HepG2 (cell line): Measurements from ENCODE around the gene TMEM117. TPM values are rescaled to one million over a fixed set of nuclear protein-coding genes. Genes with fewer than 3 reads are reported as not detected.

ENCODE experiments used
- ATAD3A ChIP-seq: sonication (generic); formaldehyde crosslinking; IDR thresholded peaks from 2 replicates; pipeline ENCODE4 v1.4.0; 2020; ENCODE audit warnings: missing genetic modification reagents
- FIP1L1 ChIP-seq: fragments of 200-400 bp; formaldehyde crosslinking; IDR thresholded peaks from 2 replicates; pipeline ENCODE4 v1.6.1; 2018; ENCODE audit warnings: low read depth, mild to moderate bottlenecking, low read length, moderate library complexity, borderline replicate concordance; ENCODE audit not compliant: insufficient read depth
- HNF4A ChIP-seq: sonication (generic); formaldehyde crosslinking; IDR thresholded peaks from 2 replicates; pipeline ENCODE4 v1.4.0; 2020; ENCODE audit warnings: missing genetic modification reagents
- KIAA2018 ChIP-seq: sonication (generic); formaldehyde crosslinking; IDR thresholded peaks from 2 replicates; pipeline ENCODE4 v1.5.0; 2020; ENCODE audit warnings: mild to moderate bottlenecking, missing genetic modification reagents, borderline replicate concordance
- MED1 ChIP-seq: sonication (generic); formaldehyde crosslinking; IDR thresholded peaks from 2 replicates; pipeline ENCODE4 v1.4.0; 2020; ENCODE audit warnings: missing genetic modification reagents
- NR3C1 ChIP-seq: sonication (generic); formaldehyde crosslinking; IDR thresholded peaks from 2 replicates; pipeline ENCODE4 v1.4.0; 2020; ENCODE audit warnings: missing genetic modification reagents
- NRL ChIP-seq: sonication (generic); formaldehyde crosslinking; IDR thresholded peaks from 2 replicates; pipeline ENCODE4 v1.5.0; 2020; ENCODE audit warnings: missing genetic modification reagents, mild to moderate bottlenecking, moderate library complexity, borderline replicate concordance
- POLR2AphosphoS2 ChIP-seq: IDR thresholded peaks from 2 replicates; pipeline ENCODE4 v1.6.1; 2011; ENCODE audit warnings: low read depth, low read length, improper control_type of control experiment
- SIN3A ChIP-seq: IDR thresholded peaks from 2 replicates; pipeline ENCODE4 v1.6.1; 2011; ENCODE audit warnings: low read depth, mild to moderate bottlenecking, control low read depth, low read length, borderline replicate concordance
- SOX6 ChIP-seq, 2 experiments: fragments of 450-650 bp in 1 of 2; sonication (generic) in 1 of 2; formaldehyde crosslinking in 1 of 2; IDR thresholded peaks; 2 replicates each; pipeline versions ENCODE4 v1.4.0 to v1.6.1; 2017 to 2020; ENCODE audit warnings: antibody characterized with exemption in 1 of 2, mild to moderate bottlenecking in 1 of 2, missing genetic modification reagents in 1 of 2
- THAP7 ChIP-seq: sonication (generic); formaldehyde crosslinking; IDR thresholded peaks from 2 replicates; pipeline ENCODE4 v1.8.1; 2023; ENCODE audit warnings: mild to moderate bottlenecking, missing genetic modification reagents
- ZNF124 ChIP-seq: sonication (generic); formaldehyde crosslinking; IDR thresholded peaks from 2 replicates; pipeline ENCODE4 v1.4.0; 2020; ENCODE audit warnings: missing genetic modification reagents
- ZNF367 ChIP-seq: sonication (generic); formaldehyde crosslinking; IDR thresholded peaks from 2 replicates; pipeline ENCODE4 v1.4.0; 2020; ENCODE audit warnings: missing genetic modification reagents, borderline replicate concordance
- ZNF710 ChIP-seq: sonication (generic); formaldehyde crosslinking; IDR thresholded peaks from 2 replicates; pipeline ENCODE4 v1.5.0; 2020; ENCODE audit warnings: mild to moderate bottlenecking, missing genetic modification reagents, borderline replicate concordance
- polyA plus RNA-seq, 8 experiments: library from polyadenylated mRNA; depleted of rRNA in 3 of 8; stranded (reverse) in 7 of 8; unstranded in 1 of 8; fragments of >200 nt; fragmentation: Illumina TruSeq in 4 of 8; extraction: Trizol in 4 of 8; gene quantifications; 2 replicates each; pipeline versions ENCODE4 v1.2.1 to v1.2.3, GENCODE V29; 2011 to 2016; ENCODE audit warnings: low read depth in 4 of 8, missing spikeins in 1 of 8, mixed read lengths in 1 of 8; ENCODE audit not compliant: insufficient read depth in 1 of 8
- total RNA-seq, 5 experiments: library from RNA; depleted of rRNA; stranded (reverse); fragments of >200 nt; fragmentation: Illumina TruSeq; extraction: Trizol; gene quantifications; 2 replicates each; pipeline ENCODE4 v1.2.3, GENCODE V29; 2016; ENCODE audit warnings: low read depth in 1 of 5

Gene TMEM117
- total and polyA plus RNA-seq, 2 of the 13 experiments (the other 11 are each of a cell fraction or from before 2014, with no cell fraction given), result 2.8 to 8.5 TPM

DNA sequence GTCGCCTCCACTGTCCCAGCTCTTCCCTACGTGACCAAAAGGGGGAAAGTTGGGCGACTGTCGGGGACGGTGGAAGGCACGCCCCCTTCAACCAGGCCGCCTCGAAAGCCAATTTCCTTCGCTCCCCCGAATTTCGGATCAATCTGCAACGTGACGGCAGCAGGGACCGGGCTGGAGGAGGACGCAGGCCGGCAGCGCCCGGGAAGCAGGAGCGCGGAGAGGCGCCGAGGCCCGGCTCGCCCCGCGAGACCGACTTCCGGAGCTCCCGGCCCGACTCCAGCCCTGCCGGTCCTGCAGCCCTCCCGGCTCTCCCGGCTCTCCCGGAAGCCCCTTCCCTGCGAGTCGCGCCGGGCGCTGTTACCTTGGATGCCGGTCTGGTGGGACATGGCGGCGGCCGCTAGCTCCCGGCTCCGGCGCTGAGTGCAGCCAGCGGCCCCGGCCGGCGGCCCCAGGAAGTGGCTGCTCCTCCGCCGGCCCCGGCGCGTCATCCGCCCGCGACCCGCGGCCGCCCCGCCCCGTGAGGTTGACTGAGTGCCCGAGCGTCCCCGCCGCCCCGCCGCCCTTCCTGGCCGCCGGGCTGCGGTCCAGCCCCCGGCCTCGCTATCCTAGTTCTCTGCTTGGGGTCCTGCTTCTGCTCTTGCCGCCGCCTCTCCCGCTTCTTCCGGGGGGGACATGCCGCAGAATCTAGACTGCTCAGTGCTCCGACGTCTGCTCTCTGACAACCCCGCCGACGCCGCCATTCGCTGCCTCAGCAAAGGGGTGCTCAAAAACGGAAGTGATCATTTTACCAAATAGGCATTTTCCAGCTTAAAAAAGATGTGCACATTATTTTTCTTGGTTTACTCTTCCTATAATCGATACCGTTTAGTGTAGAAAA lies 29.8 kb upstream of the TMEM117 start, which contains the start of gene TWF1 (continued):
- TF ChIP-seq KIAA2018 (CRISPR knock-in tag), result no peak
- TF ChIP-seq NRL (CRISPR knock-in tag), result no peak
- peak; percentile 73; the same call in 1 of the 2 replicates for TF ChIP-seq SIN3A
- no peak for TF ChIP-seq NR3C1
- no peak; the same call in 1 of the 2 replicates for TF ChIP-seq THAP7
- TF ChIP-seq ATAD3A (CRISPR knock-in tag), result no peak
- no peak for TF ChIP-seq ZNF710 (CRISPR knock-in tag)
- no peak for TF ChIP-seq SOX6 (IDR thresholded peaks at IDR 0.05)
- no peak for TF ChIP-seq SOX6 (CRISPR knock-in tag; IDR thresholded peaks at IDR 0.05)
- no peak for TF ChIP-seq FIP1L1
- no peak for TF ChIP-seq HNF4A (CRISPR knock-in tag)
- no peak for TF ChIP-seq ZNF367 (CRISPR knock-in tag)
- TF ChIP-seq ZNF124 (CRISPR knock-in tag), result no peak
- no peak for TF ChIP-seq POLR2AphosphoS2
- TF ChIP-seq MED1 (CRISPR knock-in tag), result 0 out of 2 replicates have a peak, but pooled peaks have one; percentile 30
